Smooth muscle cell (in vitro differentiated cells): ENCODE data around the gene TRIM68. TPM values are rescaled to one million over a fixed set of nuclear protein-coding genes. Genes with fewer than 3 reads are reported as not detected.

Source experiments
- DNase-seq: peaks from one replicate; lab custom pipeline; 2025; ENCODE audit not compliant: unreplicated experiment; lab: John Stamatoyannopoulos, UW
- H2AFZ ChIP-seq: fragments of 200-600 bp; sonication (generic); 2 replicates; pipeline ENCODE4 v1.6.0; 2016; ENCODE audit warnings: antibody characterized with exemption, low read depth, mild to moderate bottlenecking
- H3F3A ChIP-seq: fragments of 200-600 bp; sonication (generic); 2 replicates; pipeline ENCODE4 v1.6.0; 2017; ENCODE audit warnings: antibody characterized with exemption, low read depth
- H3K27ac ChIP-seq: fragments of 200-600 bp; sonication (generic); 2 replicates; pipeline ENCODE4 v1.5.1; 2016; ENCODE audit warnings: low read depth, mild to moderate bottlenecking
- H3K27me3 ChIP-seq: fragments of 200-600 bp; sonication (generic); 2 replicates; pipeline ENCODE4 v1.6.1; 2016; ENCODE audit warnings: low read depth, mild to moderate bottlenecking
- H3K36me3 ChIP-seq: fragments of 200-600 bp; sonication (generic); 2 replicates; pipeline ENCODE4 v1.5.1; 2016; ENCODE audit warnings: low read depth
- H3K4me1 ChIP-seq: fragments of 200-600 bp; sonication (generic); 2 replicates; pipeline ENCODE4 v1.5.1; 2016; ENCODE audit warnings: low read depth
- H3K4me2 ChIP-seq: fragments of 200-600 bp; sonication (generic); 2 replicates; pipeline ENCODE4 v1.6.0; 2016; ENCODE audit warnings: mild to moderate bottlenecking
- H3K4me3 ChIP-seq: fragments of 200-600 bp; sonication (generic); 2 replicates; pipeline ENCODE4 v1.5.1; 2016; ENCODE audit warnings: mild to moderate bottlenecking
- H3K79me2 ChIP-seq: fragments of 200-600 bp; sonication (generic); 2 replicates; pipeline ENCODE4 v1.6.0; 2016; ENCODE audit warnings: low read depth, mild to moderate bottlenecking
- H3K9ac ChIP-seq: fragments of 200-600 bp; sonication (generic); 2 replicates; pipeline ENCODE4 v1.6.0; 2016; ENCODE audit warnings: low read depth
- H3K9me3 ChIP-seq: fragments of 200-600 bp; sonication (generic); replicated peaks from 2 replicates; pipeline ENCODE4 v1.5.1; 2016; ENCODE audit warnings: low read depth
- H4K20me1 ChIP-seq: fragments of 200-600 bp; sonication (generic); 2 replicates; pipeline ENCODE4 v1.6.0; 2016; ENCODE audit warnings: low read depth
- CTCF ChIP-seq: fragments of 200-600 bp; sonication (generic); IDR thresholded peaks from 2 replicates; pipeline ENCODE4 v1.5.1; 2017; ENCODE audit warnings: borderline replicate concordance, mild to moderate bottlenecking, antibody characterized with exemption; ENCODE audit not compliant: insufficient read depth, poor library complexity, severe bottlenecking
- WGBS: methylation state at CpG from one replicate; pipeline ENCODE4 v1.1.7; 2016; ENCODE audit warnings: low lambda C conversion rate; 5-methylcytosine and 5-hydroxymethylcytosine counted together
- polyA plus RNA-seq: library from polyadenylated mRNA; unstranded; fragments of >200 nt; fragmentation: Nextera tagmentation; extraction: Ambion mirVana; gene quantifications from 2 replicates; pipeline ENCODE4 v1.2.1, GENCODE V29; 2016
- total RNA-seq: library from RNA; depleted of rRNA; stranded (reverse); fragments of >200 nt; gene quantifications from 2 replicates; pipeline ENCODE4 v1.2.3, GENCODE V29; 2014

TRIM68 gene
- 10.7 and 18.9 TPM in 2 replicates for total RNA-seq
- 7.8 and 10.7 TPM in 2 replicates for polyA plus RNA-seq

GRCh38 chr11:4607781-4608666 lies at the start of gene TRIM68:
Gene TRIM68, minus strand, starts transcription at chr11:4608231. Its CDS starts 2,727 bp downstream, at chr11:4605504.
- Histone ChIP-seq H4K20me1 (no peaks in the 10 kb centered on the region), H3K4me3 (peak within 1 kb of the TSS; percentile 71), H3F3A (no peaks in the 10 kb centered on the region), H3K36me3 (no peaks in the 10 kb centered on the region), H3K9me3 (no peaks in the 10 kb centered on the region), H3K4me1 (peaks cover 4% of the 10 kb centered on the region), H3K4me2 (peak within 1 kb of the TSS; percentile 90), H3K9ac (peak within 1 kb of the TSS; percentile 74), H3K27ac (peak within 1 kb of the TSS; percentile 76), H3K79me2 (no peaks in the 10 kb centered on the region), H3K27me3 (no peaks in the 10 kb centered on the region), H2AFZ (peak within 1 kb of the TSS; percentile 97)
- WGBS, result 4% methylated on average over 42 of the region's 43 CpGs
- no peak for TF ChIP-seq CTCF
- DNase-seq, result peak; percentile 82

GRCh38 chr11:4654635-4655369 lies 46.8 kb upstream of the TRIM68 start:
- Histone ChIP-seq H3K4me1 (peaks cover 4% of the 10 kb centered on the region), H3K27ac (no peak overlapping the region), H4K20me1 (no peaks in the 10 kb centered on the region), H3K4me2 (no peak overlapping the region), H2AFZ (no peak overlapping the region), H3K4me3 (no peak overlapping the region), H3K9ac (no peak overlapping the region), H3K79me2 (no peaks in the 10 kb centered on the region), H3K36me3 (no peaks in the 10 kb centered on the region), H3F3A (no peaks in the 10 kb centered on the region), H3K9me3 (no peaks in the 10 kb centered on the region), H3K27me3 (peaks cover 4% of the 10 kb centered on the region)
- no peak for DNase-seq
- WGBS, result 77% methylated on average over 2 of the region's 2 CpGs
- no peak for TF ChIP-seq CTCF

- H3K36me3 ChIP-seq, result no peaks in the 10 kb centered on the region
Measured at GRCh38 chr11:4647766-4648165, 39.7 kb upstream of the TRIM68 start.

More at GRCh38 chr11:4647766-4648165, 39.7 kb upstream of the TRIM68 start:
- no peaks in the 10 kb centered on the region for H4K20me1 ChIP-seq
- H3K9ac ChIP-seq, result no peak overlapping the region
- no peaks in the 10 kb centered on the region for H3K79me2 ChIP-seq
- peaks cover 4% of the 10 kb centered on the region for H3K27me3 ChIP-seq
- no peak overlapping the region for H3K4me2 ChIP-seq
- no peaks in the 10 kb centered on the region for H3K9me3 ChIP-seq
- WGBS, result 67% methylated on average over 4 of the region's 4 CpGs
- DNase-seq, result no peak
- TF ChIP-seq CTCF, result no peak
- no peaks in the 10 kb centered on the region for H3K4me1 ChIP-seq
- no peaks in the 10 kb centered on the region for H3F3A ChIP-seq
- no peak overlapping the region for H3K27ac ChIP-seq
- H2AFZ ChIP-seq, result no peak overlapping the region
- no peak overlapping the region for H3K4me3 ChIP-seq
